Measurements from ENCODE around the gene RSPRY1. TPM values are rescaled to one million over a fixed set of nuclear protein-coding genes. Genes with fewer than 3 reads are reported as not detected.
"Not testable (repeated sequence)": the region's sequence is repeated elsewhere in the genome, so short reads cannot be mapped to it uniquely, and the experiment has no call there.

The RSPRY1 gene
- total RNA-seq, 1 donor: 28.3 TPM

GRCh38 chr16:57268804-57269800, 83.0 kb downstream of the RSPRY1 start:
- DNase-seq (ENCODE audit: low read depth in 2 of 3, low spot score in 2 of 3): no peak

- DNase-seq (ENCODE audit: low read depth in 2 of 3, low spot score in 2 of 3): no peak
These were observed 84.3 kb downstream of the RSPRY1 start for GRCh38 chr16:57270221-57271062.

- no peak for DNase-seq (ENCODE audit: low read depth in 2 of 3, low spot score in 2 of 3)
These were observed 84.9 kb downstream of the RSPRY1 start for GRCh38 chr16:57271063-57271345.

GRCh38 chr16:57271867-57272495, 85.9 kb downstream of the RSPRY1 start:
- DNase-seq (ENCODE audit: low read depth in 2 of 3, low spot score in 2 of 3): no peak

- DNase-seq (ENCODE audit: low read depth in 2 of 3, low spot score in 2 of 3): no peak
These were observed 87.2 kb downstream of the RSPRY1 start for GRCh38 chr16:57273359-57273758.

GRCh38 chr16:57273826-57274225, 87.7 kb downstream of the RSPRY1 start:
- no peak for DNase-seq (ENCODE audit: low read depth in 2 of 3, low spot score in 2 of 3)

- DNase-seq (ENCODE audit: low read depth in 2 of 3, low spot score in 2 of 3): not testable (repeated sequence)
These were observed 89.8 kb downstream of the RSPRY1 start for GRCh38 chr16:57275946-57276345.

- DNase-seq (ENCODE audit: low read depth in 2 of 3, low spot score in 2 of 3): no peak
These were observed 90.5 kb downstream of the RSPRY1 start for GRCh38 chr16:57276596-57276995.

GRCh38 chr16:57277586-57277985, 91.5 kb downstream of the RSPRY1 start:
- DNase-seq (ENCODE audit: low read depth in 2 of 3, low spot score in 2 of 3): peak in 2 of 3 donors; percentile 43 to 57

- DNase-seq (ENCODE audit: low read depth in 2 of 3, low spot score in 2 of 3): no peak
These were observed 92.4 kb downstream of the RSPRY1 start for GRCh38 chr16:57278494-57278893.

- DNase-seq (ENCODE audit: low read depth in 2 of 3, low spot score in 2 of 3): no peak
These were observed 93.9 kb downstream of the RSPRY1 start for GRCh38 chr16:57279780-57280638.

- DNase-seq (ENCODE audit: low read depth in 2 of 3, low spot score in 2 of 3): no peak
These were observed 95.7 kb downstream of the RSPRY1 start for GRCh38 chr16:57281791-57282190.

GRCh38 chr16:57282510-57283213, 96.5 kb downstream of the RSPRY1 start:
- DNase-seq (ENCODE audit: low read depth in 2 of 3, low spot score in 2 of 3): no peak

- no peak for DNase-seq (ENCODE audit: low read depth in 2 of 3, low spot score in 2 of 3)
These were observed 97.3 kb downstream of the RSPRY1 start for GRCh38 chr16:57283214-57283958.

- DNase-seq (ENCODE audit: low read depth in 2 of 3, low spot score in 2 of 3): no peak
These were observed 97.8 kb downstream of the RSPRY1 start for GRCh38 chr16:57283959-57284208.

- peak in 2 of 3 donors; percentile 27 to 36 for DNase-seq (ENCODE audit: low read depth in 2 of 3, low spot score in 2 of 3)
These were observed 98.3 kb downstream of the RSPRY1 start, which contains the start of gene PLLP for GRCh38 chr16:57284209-57284951. PLLP (minus strand) TSS chr16:57284672; CDS start chr16:57284540, 132 bp downstream.

- DNase-seq (ENCODE audit: low read depth in 2 of 3, low spot score in 2 of 3): peak in 1 of 3 donors; percentile 34
These were observed 98.8 kb downstream of the RSPRY1 start for GRCh38 chr16:57284952-57285363.

- DNase-seq (ENCODE audit: low read depth in 2 of 3, low spot score in 2 of 3): no peak
These were observed 99.2 kb downstream of the RSPRY1 start for GRCh38 chr16:57285379-57285778.

Data from hematopoietic multipotent progenitor cell (in vitro differentiated cells).